ENCODE data around the gene SLC6A5.

SLC6A5 gene

DNA sequence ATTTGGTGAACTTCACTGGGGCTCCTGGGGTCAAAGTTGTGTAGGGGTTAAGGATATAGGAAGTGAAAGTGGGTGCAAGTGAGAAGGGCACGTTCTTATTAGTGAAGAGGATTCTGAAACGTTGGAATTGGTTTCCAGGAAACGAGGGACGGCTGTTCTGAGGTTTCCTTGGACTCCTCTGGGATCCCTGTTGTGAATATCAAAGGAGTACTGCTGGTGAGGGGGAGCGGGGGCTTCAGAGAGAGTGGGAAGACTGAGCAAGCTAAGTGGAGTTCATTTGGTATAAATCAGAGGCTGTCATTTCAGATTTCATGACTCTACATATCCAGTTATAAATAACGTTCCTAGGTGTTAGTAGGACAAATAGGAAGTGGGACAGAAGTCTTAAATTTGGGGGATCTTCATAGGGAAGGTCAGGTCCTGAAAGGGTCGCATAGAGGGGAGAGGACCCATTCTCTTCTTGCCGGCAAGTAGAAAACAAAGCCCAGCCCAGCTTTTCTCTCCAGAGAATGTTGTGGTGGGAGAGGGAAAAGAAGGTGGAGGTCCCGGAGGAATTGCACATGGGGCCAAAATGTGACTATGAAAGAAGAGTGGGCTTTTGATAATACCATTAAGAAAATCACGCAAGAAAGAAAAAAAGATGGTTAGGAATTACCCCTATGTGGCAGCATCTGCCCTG, 68.9 kb downstream of the SLC6A5 start:
- DNase-seq (ENCODE audit: extremely low read depth in 1 of 2, low read depth in 1 of 2), result no peak

DNA sequence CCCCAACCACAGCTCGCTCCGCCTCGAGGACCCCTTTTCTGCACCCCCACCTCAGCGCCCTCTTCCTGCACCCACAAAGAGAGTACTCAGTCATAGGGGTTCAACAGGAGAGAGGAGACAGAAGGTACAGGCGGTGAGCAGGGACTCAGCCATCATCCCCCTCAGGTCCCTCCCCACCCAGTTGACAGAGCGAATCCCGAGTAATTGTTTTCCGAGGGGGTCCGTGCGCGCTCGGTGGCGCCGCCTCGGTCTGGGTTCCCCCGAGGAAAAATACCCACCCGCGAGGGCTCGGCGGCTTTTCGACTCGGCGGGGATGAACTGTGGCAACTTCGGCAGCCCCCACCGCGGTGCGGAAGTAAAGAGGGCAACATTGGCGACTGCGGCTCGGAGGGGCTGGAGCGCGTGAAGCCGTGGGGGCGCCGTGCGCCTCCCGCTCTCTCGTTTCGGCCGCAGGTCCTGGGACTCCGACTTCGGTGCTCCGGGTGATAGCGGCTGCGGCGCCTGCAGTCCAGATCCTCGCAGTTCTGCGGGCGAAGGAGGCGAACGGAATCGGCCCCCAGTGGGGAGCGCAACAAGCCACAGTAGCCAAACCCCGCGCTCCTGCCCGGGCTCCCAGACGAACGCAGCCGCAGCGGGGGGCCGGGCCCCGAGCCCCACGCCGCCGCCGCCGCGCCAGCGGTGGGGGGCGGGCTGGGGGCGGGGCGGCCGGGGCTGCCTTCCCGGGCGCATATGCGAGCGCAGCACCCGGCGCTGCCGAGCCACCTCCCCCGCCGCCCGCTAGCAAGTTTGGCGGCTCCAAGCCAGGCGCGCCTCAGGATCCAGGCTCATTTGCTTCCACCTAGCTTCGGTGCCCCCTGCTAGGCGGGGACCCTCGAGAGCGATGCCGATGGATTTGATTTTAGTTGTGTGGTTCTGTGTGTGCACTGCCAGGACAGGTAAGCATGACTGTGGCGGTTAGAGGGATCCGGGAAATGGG, 69.7 kb downstream of the SLC6A5 start, which contains the start of gene NELL1:
NELL1 (plus strand) TSS at position 743 of the 976 bp plus-strand sequence.
- DNase-seq (ENCODE audit: extremely low read depth in 1 of 2, low read depth in 1 of 2), result no peak

DNA sequence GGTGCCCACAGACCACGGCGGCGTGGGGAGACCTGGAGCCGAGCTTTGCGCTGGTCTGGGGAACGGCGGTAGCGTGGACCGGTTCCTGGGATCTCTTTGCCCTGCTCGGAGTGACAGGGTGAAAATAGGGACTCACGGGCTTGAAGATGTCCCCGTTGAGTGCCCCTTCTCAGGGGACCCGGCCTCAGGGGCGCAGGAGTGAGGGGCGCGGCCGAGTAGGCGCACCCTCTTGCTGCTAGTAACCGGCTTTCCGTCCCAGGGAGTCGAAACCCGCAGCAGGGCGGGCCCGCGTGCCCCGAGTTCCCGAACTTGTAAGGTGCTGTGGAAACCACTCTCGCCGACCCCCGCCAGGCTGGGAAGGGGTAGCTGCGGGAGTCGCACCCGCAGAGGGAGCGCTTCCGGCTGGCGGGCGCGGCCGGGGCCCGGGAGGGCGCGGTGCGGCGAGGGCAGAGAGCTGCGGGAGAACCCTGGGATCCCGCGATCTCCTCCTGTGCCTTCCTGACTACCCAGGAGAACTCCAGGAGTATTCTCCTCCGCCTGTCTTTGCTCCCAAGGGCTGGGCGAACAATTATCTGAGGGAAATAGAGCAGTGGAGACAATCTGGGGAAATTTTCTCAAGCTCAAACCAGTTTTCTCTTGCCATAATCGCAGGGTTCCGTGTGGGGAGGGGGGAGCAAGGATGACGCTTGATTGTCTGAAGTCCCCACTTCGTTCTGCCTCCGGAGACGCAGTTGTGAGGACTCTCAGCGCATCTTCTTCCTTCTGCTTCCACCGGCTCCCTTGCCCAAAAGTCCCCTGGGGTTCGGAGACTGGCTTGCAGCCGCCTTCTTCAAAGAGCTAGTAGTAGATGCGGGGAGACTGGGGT, 70.6 kb downstream of the SLC6A5 start:
- no peak for DNase-seq (ENCODE audit: extremely low read depth in 1 of 2, low read depth in 1 of 2)

DNA sequence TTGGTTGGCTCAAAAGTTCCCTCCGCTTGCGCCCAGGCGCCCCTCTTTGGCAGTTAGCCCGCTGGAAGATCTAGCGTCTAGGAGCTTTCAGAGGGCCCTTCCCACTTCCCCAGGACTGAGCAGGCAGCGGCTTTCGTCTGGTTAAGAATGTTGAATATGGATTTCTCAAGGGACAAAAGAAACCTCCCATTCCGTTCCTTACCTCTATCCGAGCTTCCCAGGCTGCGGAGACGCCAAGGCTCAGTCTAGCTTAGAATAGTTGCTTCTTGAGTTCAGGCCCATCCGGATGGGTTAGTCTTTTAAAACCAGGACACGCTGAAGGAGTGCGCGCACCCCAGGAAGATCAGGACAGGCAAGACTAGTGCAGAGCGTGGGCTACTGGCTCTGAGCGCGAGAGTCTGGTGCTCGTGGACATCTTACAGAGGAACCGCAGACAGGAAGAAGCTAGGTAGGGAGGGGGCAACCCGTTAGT, 71.6 kb downstream of the SLC6A5 start:
- no peak for DNase-seq (ENCODE audit: extremely low read depth in 1 of 2, low read depth in 1 of 2)

DNA sequence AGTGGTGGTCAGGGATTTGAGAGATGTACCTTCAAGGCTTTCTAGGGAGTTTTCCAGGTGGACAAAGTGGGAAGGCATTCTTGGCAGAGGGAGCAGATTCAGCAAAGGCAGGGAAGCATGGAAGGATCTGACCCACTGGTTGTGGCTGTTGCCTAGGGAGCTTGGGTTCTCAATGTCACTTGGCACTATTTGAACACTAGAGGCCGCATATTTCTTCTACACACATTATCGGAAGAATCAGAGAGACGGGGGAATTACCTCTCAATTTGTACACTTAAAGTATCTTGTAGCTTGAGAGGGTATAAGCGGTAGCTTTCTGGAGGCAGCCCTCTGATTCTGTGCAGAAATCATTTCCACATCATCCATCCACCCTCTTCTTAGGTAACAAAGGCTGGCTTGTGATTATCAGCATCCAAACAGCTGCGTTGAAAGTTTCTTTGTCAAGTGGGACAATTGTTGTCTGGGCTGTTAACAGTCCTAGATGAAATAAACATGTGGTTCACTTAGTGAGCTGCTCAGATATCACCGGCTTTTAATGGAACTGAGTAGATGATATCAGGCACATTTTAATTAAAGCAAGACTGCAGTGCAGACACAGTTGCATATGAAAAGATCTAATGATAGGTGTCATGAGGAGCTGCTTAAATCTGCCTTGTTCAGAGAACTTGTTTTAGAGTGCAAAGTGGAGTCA, 72.6 kb downstream of the SLC6A5 start:
- no peak for DNase-seq (ENCODE audit: extremely low read depth in 1 of 2, low read depth in 1 of 2)

DNA sequence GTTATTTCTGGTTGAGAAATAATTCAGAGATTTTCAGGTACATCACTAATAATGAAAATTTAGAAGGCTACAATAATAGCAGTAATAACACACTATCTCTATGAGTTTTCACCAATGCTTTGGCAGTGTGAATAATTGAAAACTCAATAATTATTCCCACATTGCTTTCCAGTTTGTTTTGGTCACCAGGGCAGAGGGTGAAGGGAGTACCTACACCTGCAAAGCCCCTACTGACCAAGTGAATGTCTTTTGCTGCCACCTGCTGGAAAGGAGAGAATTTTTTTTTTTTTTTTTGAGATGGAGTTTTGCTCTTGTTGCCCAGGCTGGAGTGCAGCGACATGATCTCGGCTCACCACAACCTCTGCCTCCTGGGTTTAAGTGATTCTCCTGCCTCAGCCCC, 73.2 kb downstream of the SLC6A5 start:
- DNase-seq (ENCODE audit: extremely low read depth in 1 of 2, low read depth in 1 of 2), result no peak

DNA sequence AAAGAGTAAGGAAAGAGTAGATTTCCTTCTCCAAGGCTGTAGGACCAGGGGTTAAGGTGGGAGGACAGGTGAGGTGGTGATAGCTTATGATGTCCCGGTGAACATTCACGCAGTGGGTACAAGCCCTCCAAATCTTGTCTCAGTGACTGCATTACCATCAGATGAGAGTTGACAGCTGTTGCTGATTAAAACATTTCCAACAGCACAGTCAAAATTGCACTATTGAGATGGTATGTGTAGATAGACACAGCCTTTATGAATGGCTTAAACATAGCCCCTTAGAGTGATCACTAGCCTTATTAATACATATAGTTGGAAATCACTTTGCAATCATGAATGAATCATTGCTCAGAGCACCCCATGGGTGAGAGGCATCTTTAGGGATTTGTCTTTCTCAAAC, 77.2 kb downstream of the SLC6A5 start:
- no peak for DNase-seq (ENCODE audit: extremely low read depth in 1 of 2, low read depth in 1 of 2)

DNA sequence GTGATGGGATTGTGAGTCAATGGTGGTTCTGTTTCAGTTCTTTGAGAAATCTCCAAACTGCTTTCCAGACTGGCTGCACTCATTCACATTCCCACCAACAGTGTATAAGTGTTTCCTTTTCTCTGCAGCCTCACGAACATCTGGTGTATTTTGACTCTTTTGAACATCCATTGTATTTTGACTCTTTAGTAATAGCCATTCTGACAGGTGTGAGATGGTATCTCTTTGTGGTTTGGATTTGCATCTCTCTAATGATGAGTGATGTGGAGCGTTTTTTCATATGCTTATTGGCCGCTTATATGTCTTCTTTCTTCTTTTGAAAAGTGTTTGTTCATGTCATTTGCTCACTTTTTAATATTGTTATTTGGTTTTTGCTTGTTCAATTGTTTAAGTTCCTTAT, 89.4 kb downstream of the SLC6A5 start:
- no peak for DNase-seq (ENCODE audit: extremely low read depth in 1 of 2, low read depth in 1 of 2)

DNA sequence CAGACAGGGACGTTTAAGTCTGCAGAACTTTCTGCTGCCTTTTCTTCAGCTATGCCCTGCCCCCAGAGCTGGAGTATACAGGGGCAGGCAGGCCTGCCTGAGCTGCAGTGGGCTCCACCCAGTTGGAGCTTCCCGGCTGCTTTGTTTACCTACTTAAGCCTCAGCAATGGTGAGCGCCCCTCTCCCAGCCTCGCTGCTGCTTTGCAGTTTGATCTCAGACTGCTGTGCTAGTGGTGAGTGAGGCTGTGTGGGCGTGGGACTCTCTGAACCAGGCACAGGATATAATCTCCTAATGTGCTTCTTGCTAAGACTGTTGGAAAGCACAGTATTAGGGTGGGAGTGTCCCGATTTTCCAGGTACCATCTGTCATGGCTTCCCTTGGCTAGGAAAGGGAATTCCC, 108.5 kb downstream of the SLC6A5 start:
- no peak for DNase-seq (ENCODE audit: extremely low read depth in 1 of 2, low read depth in 1 of 2)
